IMR-90 (cell line): ENCODE data around the gene NT5DC3. TPM values are rescaled to one million over a fixed set of nuclear protein-coding genes. Genes with fewer than 3 reads are reported as not detected.

ENCODE experiments used
- ATAC-seq: fragments of 200-7000 bp; cut with Tn5 transposase; 2 replicates; pipeline ENCODE4 v1.9.1; 2020; ENCODE audit warnings: low read depth, mild to moderate bottlenecking, moderate library complexity
- BruUV-seq: library from RNA; stranded (reverse); fragments of 400-500 nt; replicated peaks from 2 replicates; lab custom pipeline; 2021; lab: Mats Ljungman, UMichigan
- CTCF ChIA-PET: fragments of 300-600 bp; formaldehyde crosslinking; extraction: SDS; loops from one replicate; lab custom pipeline; 2021; ENCODE audit warnings: antibody characterized with exemption; lab: Yijun Ruan, JAX
- POLR2A ChIA-PET: fragments of 300-600 bp; sonication (Branson Sonifier 250); formaldehyde crosslinking; loops from one replicate; lab custom pipeline; 2022; ENCODE audit warnings: antibody characterized with exemption; ENCODE audit not compliant: unreplicated experiment; lab: Charles Lee
- DNase-seq: peaks from one replicate; pipeline ENCODE4 v3.0.0; 2013
- H2AFZ ChIP-seq: replicated peaks from 2 replicates; pipeline ENCODE3; 2013; ENCODE audit warnings: low read length, mild to moderate bottlenecking; ENCODE audit not compliant: poor library complexity
- H2AK5ac ChIP-seq: 2 replicates; pipeline ENCODE4 v1.6.1; 2013; ENCODE audit warnings: low read depth, low read length, inconsistent platforms
- H2AK9ac ChIP-seq: replicated peaks from 2 replicates; pipeline ENCODE3; 2013; ENCODE audit warnings: mild to moderate bottlenecking, low read depth, low read length, moderate library complexity; ENCODE audit not compliant: poor library complexity
- H2BK120ac ChIP-seq: 2 replicates; pipeline ENCODE4 v1.6.1; 2013; ENCODE audit warnings: low read depth, low read length, inconsistent platforms
- H2BK15ac ChIP-seq: 3 replicates; pipeline ENCODE4 v1.6.1; 2013; ENCODE audit warnings: low read depth, low read length, inconsistent platforms
- H2BK20ac ChIP-seq: 2 replicates; pipeline ENCODE4 v1.6.1; 2013; ENCODE audit warnings: low read depth, mild to moderate bottlenecking, inconsistent platforms, low read length, moderate library complexity
- H2BK5ac ChIP-seq: 2 replicates; pipeline ENCODE4 v1.6.1; 2013; ENCODE audit warnings: mild to moderate bottlenecking, low read depth, low read length, inconsistent platforms; ENCODE audit not compliant: poor library complexity, severe bottlenecking
- H3K14ac ChIP-seq: replicated peaks from 2 replicates; pipeline ENCODE4 v1.6.1; 2013; ENCODE audit warnings: low read depth, low read length, inconsistent platforms
- H3K18ac ChIP-seq: 2 replicates; pipeline ENCODE4 v1.6.1; 2013; ENCODE audit warnings: low read depth, low read length, control low read depth
- H3K23ac ChIP-seq: 2 replicates; pipeline ENCODE4 v1.6.1; 2013; ENCODE audit warnings: low read depth, low read length, inconsistent platforms
- H3K27ac ChIP-seq: 2 replicates; pipeline ENCODE4 v1.5.1; 2013; ENCODE audit warnings: mild to moderate bottlenecking, control low read depth, low read length; ENCODE audit not compliant: insufficient read depth
- H3K27me3 ChIP-seq: 2 replicates; pipeline ENCODE4 v1.6.1; 2013; ENCODE audit warnings: low read length; ENCODE audit not compliant: control insufficient read depth, insufficient read depth
- H3K36me3 ChIP-seq: 2 replicates; pipeline ENCODE4 v1.6.1; 2013; ENCODE audit warnings: low read length, mixed read lengths; ENCODE audit not compliant: control insufficient read depth, insufficient read depth
- H3K4ac ChIP-seq: 2 replicates; pipeline ENCODE4 v1.6.1; 2013; ENCODE audit warnings: low read depth, low read length, inconsistent platforms
- H3K4me1 ChIP-seq: 2 replicates; pipeline ENCODE4 v1.6.1; 2013; ENCODE audit warnings: low read length, mixed read lengths; ENCODE audit not compliant: control insufficient read depth, insufficient read depth
- H3K4me2 ChIP-seq: 2 replicates; pipeline ENCODE4 v1.6.1; 2013; ENCODE audit warnings: low read depth, mild to moderate bottlenecking, control low read depth, low read length, moderate library complexity
- H3K4me3 ChIP-seq: 2 replicates; pipeline ENCODE4 v1.5.1; 2013; ENCODE audit warnings: low read depth, mild to moderate bottlenecking, control low read depth, low read length, moderate library complexity; ENCODE audit not compliant: insufficient read depth
- H3K56ac ChIP-seq: 2 replicates; pipeline ENCODE4 v1.6.1; 2013; ENCODE audit warnings: low read length, inconsistent platforms; ENCODE audit not compliant: insufficient read depth; ENCODE audit errors: extremely low read depth
- H3K79me1 ChIP-seq, 2 experiments: 2 replicates each; pipeline ENCODE4 v1.6.1; 2013; ENCODE audit warnings: low read length in 2 of 2, inconsistent platforms in 1 of 2, low read depth in 1 of 2
- H3K9ac ChIP-seq: 2 replicates; pipeline ENCODE4 v1.6.1; 2013; ENCODE audit warnings: low read depth, low read length, control low read depth
- H3K9me1 ChIP-seq: 2 replicates; pipeline ENCODE4 v1.6.1; 2013; ENCODE audit warnings: low read length, inconsistent platforms; ENCODE audit not compliant: insufficient read depth
- H3K9me3 ChIP-seq: 2 replicates; pipeline ENCODE4 v1.6.1; 2013; ENCODE audit warnings: low read length; ENCODE audit not compliant: control insufficient read depth, insufficient read depth
- H4K20me1 ChIP-seq: 2 replicates; pipeline ENCODE4 v1.6.1; 2013; ENCODE audit warnings: low read length, inconsistent platforms; ENCODE audit not compliant: insufficient read depth
- H4K5ac ChIP-seq: 2 replicates; pipeline ENCODE4 v1.6.1; 2013; ENCODE audit warnings: mild to moderate bottlenecking, low read depth, low read length, control low read depth
- H4K8ac ChIP-seq, 2 experiments: 2 replicates each; pipeline ENCODE4 v1.6.1; 2013; ENCODE audit warnings: low read depth in 2 of 2, low read length in 2 of 2, control low read depth in 1 of 2, inconsistent platforms in 1 of 2
- H4K91ac ChIP-seq: 2 replicates; pipeline ENCODE4 v1.6.1; 2013; ENCODE audit warnings: low read depth, low read length, inconsistent platforms; ENCODE audit not compliant: insufficient read depth
- MAFK ChIP-seq: IDR thresholded peaks from 2 replicates; pipeline ENCODE4 v1.6.1; 2012; ENCODE audit warnings: low read depth, low read length, improper control_type of control experiment
- MXI1 ChIP-seq: IDR thresholded peaks from 2 replicates; pipeline ENCODE4 v1.6.1; 2012; ENCODE audit warnings: low read depth, mild to moderate bottlenecking, low read length, moderate library complexity, borderline replicate concordance
- WGBS, 2 experiments: methylation state at CpG; one replicate each; pipeline versions ENCODE4 v1.1.5 to v1.1.7; 2013; ENCODE audit warnings: missing lambda C conversion rate in 2 of 2; ENCODE audit not compliant: insufficient read length in 1 of 2; ENCODE audit errors: extremely low coverage in 2 of 2; 5-methylcytosine and 5-hydroxymethylcytosine counted together
- dilution Hi-C: fragments of 300-500 bp; cut with HindIII; formaldehyde crosslinking; loops from one replicate; pipeline ENCODE4 v1.14.3; 2018; ENCODE audit warnings: low sequenced_read_pairs; ENCODE audit not compliant: unreplicated experiment
- in situ Hi-C: fragments of 300-500 bp; cut with MboI; formaldehyde crosslinking; loops from 3 replicates; pipeline ENCODE4 v1.14.3; 2019; ENCODE audit warnings: low sequenced_read_pairs, inconsistent platforms, mixed read lengths
- intact Hi-C: fragments of 100-400 bp; cut with micrococcal nuclease; formaldehyde crosslinking; loops from 2 replicates; pipeline ENCODE4 v1.10.0; 2022
- polyA plus RNA-seq, 3 experiments: library from polyadenylated mRNA; depleted of rRNA; stranded (reverse); fragments of >200 nt; gene quantifications; 2 replicates each; pipeline ENCODE4 v1.2.3, GENCODE V29; 2012; ENCODE audit warnings: low replicate concordance in 1 of 3
- total RNA-seq: library from RNA; depleted of rRNA; stranded (reverse); fragments of >200 nt; gene quantifications from 2 replicates; pipeline ENCODE4 v1.2.3, GENCODE V29; 2012

The NT5DC3 gene
- total and polyA plus RNA-seq, 2 of the 4 experiments (the other 2 are of a cell fraction): 7.3 to 17.6 TPM

DNA sequence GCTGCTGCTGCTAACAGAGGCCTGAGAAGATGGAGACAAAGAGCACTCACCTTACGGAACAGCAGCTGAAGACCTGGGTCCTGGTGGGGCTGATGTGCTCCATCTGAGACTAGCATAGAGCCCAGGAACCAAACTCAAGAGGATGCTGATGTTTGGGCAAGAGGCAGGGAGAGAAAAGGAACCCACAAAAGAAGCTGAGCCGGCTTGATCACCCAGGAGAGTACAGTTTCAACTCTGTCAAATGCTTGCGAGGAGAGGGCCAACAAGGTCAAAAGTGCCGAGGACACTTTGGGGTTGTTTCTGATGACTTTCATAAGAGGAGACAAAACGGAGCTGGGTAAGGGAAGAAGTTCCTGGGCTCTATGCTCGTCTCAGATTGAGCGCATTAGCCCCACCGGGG is 17.3 kb upstream of the NT5DC3 start:
- Histone ChIP-seq H2BK15ac (peak overlapping the region; percentile 100; the same call in 2 of the 3 replicates), H3K14ac (peak overlapping the region; percentile 100), H2AK9ac (peak overlapping the region; percentile 92), H3K56ac (no peak overlapping the region), H2AFZ (peak overlapping the region; percentile 69), H3K9me3 (no peaks in the 10 kb centered on the region), H3K23ac (peak overlapping the region; percentile 99), H3K18ac (peak overlapping the region; percentile 96), H3K9ac (no peak overlapping the region), H3K27me3 (no peaks in the 10 kb centered on the region), H3K4me3 (no peak overlapping the region), H2BK5ac (peak overlapping the region; percentile 92), H2AK5ac (peak overlapping the region; percentile 99), H3K36me3 (no peaks in the 10 kb centered on the region), H3K9me1 (peaks cover 24% of the 10 kb centered on the region), H4K5ac (peak overlapping the region; percentile 96), H4K8ac (peak overlapping the region; percentile 81 to 99), H2BK20ac (peak overlapping the region; percentile 100), H3K79me1 (no peaks in the 10 kb centered on the region), H2BK120ac (peak overlapping the region; percentile 100), H4K91ac (peak overlapping the region; percentile 98), H3K4me1 (peaks cover 14% of the 10 kb centered on the region), H4K20me1 (no peaks in the 10 kb centered on the region), H3K4me2 (no peak overlapping the region), H3K27ac (peak overlapping the region; percentile 95), H3K4ac (peak overlapping the region; percentile 100)
- no TSS peak for BruUV-seq
- TF ChIP-seq MXI1 (no peak), MAFK (peak; percentile 75)
- ChIA-PET POLR2A (no interaction called here), CTCF (no interaction called here)
- no peak for ATAC-seq
- dilution Hi-C loops (no loop called here), intact Hi-C loops (loop anchor here (2.0 kb wide), 1 partner anchor 54 kb away; no protein-coding TSS in a partner anchor), in situ Hi-C loops (no loop called here)
- DNase-seq: no peak
- WGBS, 2 experiments: 98% methylated on average over 6 of the region's 8 CpGs; no CpG with 5 or more reads in 1 of the 2 experiments
